NB4 (cell line): ENCODE results near the gene RGS11.

ENCODE experiments used
- CTCF ChIP-seq: IDR thresholded peaks from one replicate; pipeline ENCODE4 v1.5.1; 2012; ENCODE audit warnings: low read depth, low read length
- POLR2A ChIP-seq: IDR thresholded peaks from 2 replicates; pipeline ENCODE4 v1.6.1; 2011; ENCODE audit warnings: mild to moderate bottlenecking; ENCODE audit not compliant: insufficient read length; ENCODE audit errors: extremely low read depth
- TF ChIP-seq, protein P1 (sequence below): IDR thresholded peaks from 2 replicates; pipeline ENCODE4 v1.6.1; 2011; ENCODE audit warnings: low read depth, low read length

DNA sequence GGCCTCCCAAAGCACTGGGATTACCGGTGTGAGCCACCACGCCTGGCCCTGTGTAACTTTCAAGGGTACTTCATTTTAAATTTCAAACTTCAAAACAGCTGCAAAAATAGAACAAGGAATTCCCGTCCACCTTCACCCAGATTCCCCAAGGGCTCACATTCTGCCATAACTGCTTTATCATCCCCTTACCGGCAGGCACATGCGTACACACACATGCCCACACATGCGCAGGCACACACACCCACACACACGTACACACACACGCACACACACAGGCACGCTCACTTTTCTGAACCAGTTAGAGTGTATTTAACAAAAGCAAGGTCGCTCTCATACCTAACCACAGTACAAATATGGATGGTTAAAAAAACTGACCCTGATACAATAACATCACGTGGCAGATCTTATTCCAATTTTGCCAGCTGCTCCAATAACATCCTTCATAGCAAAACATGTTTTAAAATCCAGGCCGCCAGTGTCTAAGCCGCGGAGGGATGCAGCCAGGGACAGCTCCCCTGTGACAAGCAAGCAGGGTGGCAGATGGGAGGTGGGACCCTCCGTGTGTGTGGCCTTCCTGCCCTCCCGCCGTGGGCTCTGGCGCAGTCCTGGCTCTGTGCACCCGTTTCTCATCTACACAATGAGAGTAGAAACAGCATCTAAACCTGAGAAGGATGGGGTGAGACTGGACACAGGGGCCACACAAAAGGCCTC, 30.3 kb upstream of the RGS11 start:
- no peak for TF ChIP-seq CTCF
- no peak for TF ChIP-seq POLR2A
- TF ChIP-seq, protein P1, sequence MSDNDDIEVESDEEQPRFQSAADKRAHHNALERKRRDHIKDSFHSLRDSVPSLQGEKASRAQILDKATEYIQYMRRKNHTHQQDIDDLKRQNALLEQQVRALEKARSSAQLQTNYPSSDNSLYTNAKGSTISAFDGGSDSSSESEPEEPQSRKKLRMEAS, result no peak
